Tibial artery (tissue), 4 donors: ENCODE measurements around the gene TOR1A.

ENCODE experiments used
- DNase-seq, 2 donors: peaks; one replicate each; pipeline ENCODE4 v3.0.0-alpha.2; 2019
- H3K27ac ChIP-seq, 2 donors: fragments of 200-600 bp; sonication (generic) in 1 of 2; 1 replicate in 1 of 2; 2 replicates in 1 of 2; pipeline ENCODE4 v1.5.1; 2018 to 2019; ENCODE audit warnings: mild to moderate bottlenecking in 1 of 2
- H3K27me3 ChIP-seq, 2 donors: fragments of 200-600 bp; sonication (generic) in 1 of 2; one replicate each; pipeline versions ENCODE4 v1.5.1 to v1.6.0; 2016 to 2019
- H3K36me3 ChIP-seq, 3 donors: fragments of 200-600 bp; sonication (generic) in 2 of 3; one replicate each; pipeline ENCODE4 v1.5.1; 2016 to 2019; ENCODE audit warnings: mild to moderate bottlenecking in 2 of 3
- H3K4me1 ChIP-seq, 4 donors: fragments of 200-600 bp; sonication (generic) in 2 of 4; 1 replicate in 3 of 4; 2 replicates in 1 of 4; pipeline ENCODE4 v1.5.1; 2016 to 2019
- H3K4me3 ChIP-seq, 2 donors: fragments of 200-600 bp; sonication (generic) in 1 of 2; 1 replicate in 1 of 2; 2 replicates in 1 of 2; pipeline ENCODE4 v1.5.1; 2018 to 2019; ENCODE audit warnings: mild to moderate bottlenecking in 2 of 2
- H3K9me3 ChIP-seq, 3 donors: fragments of 200-600 bp; sonication (generic) in 1 of 3; one replicate each; pipeline ENCODE4 v1.5.1; 2016 to 2019
- intact Hi-C: fragments of 100-400 bp; cut with DNase I; formaldehyde crosslinking; loops from one replicate; pipeline ENCODE4 v1.15.0; 2023; ENCODE audit warnings: low total_unique reads
- TF ChIP-seq, protein P1 (sequence below), 2 experiments: fragments of 200-600 bp in 1 of 2; fragments of 450-650 bp in 1 of 2; IDR thresholded peaks; one replicate each; pipeline ENCODE4 v1.5.1; 2017 to 2019; ENCODE audit warnings: antibody characterized with exemption in 2 of 2, mild to moderate bottlenecking in 1 of 2, moderate library complexity in 1 of 2

Gene TOR1A

DNA sequence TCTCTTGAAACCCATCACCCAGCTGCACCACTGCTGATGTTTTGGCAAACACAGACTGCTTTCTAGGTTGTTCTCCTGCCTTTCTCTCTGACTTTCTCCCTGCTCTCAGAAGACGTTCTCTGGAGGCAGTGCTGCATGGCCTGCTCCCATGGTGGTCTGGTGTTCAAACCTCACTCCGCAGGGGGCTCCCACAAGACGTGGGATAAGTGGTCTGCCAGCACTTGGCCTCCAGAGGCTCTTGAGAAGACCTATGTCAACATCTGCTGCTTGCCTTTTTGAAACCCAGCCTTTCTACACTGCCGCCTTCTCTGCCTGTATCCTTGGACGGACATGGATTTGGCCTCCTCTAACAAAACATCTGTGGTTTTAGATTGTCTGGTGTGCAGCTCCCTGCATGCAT is 27.9 kb upstream of the TOR1A start:
- intact Hi-C loops = no loop called here
- no peaks in the 10 kb centered on the region for H3K27me3 ChIP-seq
- DNase-seq = no peak
- H3K4me1 ChIP-seq = peaks cover 0 to 57% (median 37%) of the 10 kb centered on the region in 4 donors
- no peaks in the 10 kb centered on the region for H3K9me3 ChIP-seq
- peak overlapping the region; percentile 70 to 75 for H3K27ac ChIP-seq
- no peak overlapping the region for H3K4me3 ChIP-seq
- TF ChIP-seq, protein P1, sequence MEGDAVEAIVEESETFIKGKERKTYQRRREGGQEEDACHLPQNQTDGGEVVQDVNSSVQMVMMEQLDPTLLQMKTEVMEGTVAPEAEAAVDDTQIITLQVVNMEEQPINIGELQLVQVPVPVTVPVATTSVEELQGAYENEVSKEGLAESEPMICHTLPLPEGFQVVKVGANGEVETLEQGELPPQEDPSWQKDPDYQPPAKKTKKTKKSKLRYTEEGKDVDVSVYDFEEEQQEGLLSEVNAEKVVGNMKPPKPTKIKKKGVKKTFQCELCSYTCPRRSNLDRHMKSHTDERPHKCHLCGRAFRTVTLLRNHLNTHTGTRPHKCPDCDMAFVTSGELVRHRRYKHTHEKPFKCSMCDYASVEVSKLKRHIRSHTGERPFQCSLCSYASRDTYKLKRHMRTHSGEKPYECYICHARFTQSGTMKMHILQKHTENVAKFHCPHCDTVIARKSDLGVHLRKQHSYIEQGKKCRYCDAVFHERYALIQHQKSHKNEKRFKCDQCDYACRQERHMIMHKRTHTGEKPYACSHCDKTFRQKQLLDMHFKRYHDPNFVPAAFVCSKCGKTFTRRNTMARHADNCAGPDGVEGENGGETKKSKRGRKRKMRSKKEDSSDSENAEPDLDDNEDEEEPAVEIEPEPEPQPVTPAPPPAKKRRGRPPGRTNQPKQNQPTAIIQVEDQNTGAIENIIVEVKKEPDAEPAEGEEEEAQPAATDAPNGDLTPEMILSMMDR (IDR thresholded peaks at IDR 0.05) = no peak
- peaks cover 29 to 61% (median 30%) of the 10 kb centered on the region in 3 donors for H3K36me3 ChIP-seq

DNA sequence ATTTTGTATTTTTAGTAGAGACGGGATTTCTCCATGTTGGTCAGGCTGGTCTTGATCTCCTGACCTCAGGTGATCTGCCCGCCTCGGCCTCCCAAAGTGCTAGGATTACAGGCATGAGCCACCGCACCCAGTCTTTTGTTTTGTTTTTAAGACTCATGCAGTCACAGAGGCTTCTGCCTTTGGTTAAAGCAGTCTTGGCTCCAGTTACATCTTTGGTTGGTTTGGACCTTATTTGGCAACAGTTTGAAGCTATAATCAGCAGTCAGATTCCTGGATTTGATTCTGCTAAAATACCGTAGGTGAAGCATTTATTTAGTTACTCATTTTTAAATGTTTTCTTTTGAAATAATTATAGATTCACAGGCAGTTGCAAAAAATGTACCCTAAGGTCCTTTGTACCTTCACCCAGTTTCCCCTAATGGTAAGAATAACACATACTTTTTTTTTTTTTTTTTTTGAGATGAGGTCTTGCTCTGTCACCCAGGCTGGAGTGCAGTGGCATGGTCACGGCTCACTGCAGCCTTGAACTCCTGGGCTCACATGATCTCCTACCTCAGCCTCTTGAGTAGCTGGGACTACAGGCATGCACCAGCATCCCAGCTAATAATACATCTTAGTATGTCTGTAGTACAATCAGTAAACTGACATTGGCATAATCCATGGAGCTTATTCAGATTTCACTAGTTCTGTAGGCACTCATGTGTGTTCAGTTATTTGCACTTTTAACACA is 27.1 kb upstream of the TOR1A start:
- intact Hi-C loops = no loop called here
- Histone ChIP-seq H3K9me3 (no peaks in the 10 kb centered on the region), H3K4me3 (no peak overlapping the region), H3K27me3 (no peaks in the 10 kb centered on the region), H3K4me1 (peaks cover 0 to 49% (median 30%) of the 10 kb centered on the region in 4 donors), H3K27ac (peak overlapping the region; percentile 70 to 75), H3K36me3 (peaks cover 29 to 55% (median 30%) of the 10 kb centered on the region in 3 donors)
- TF ChIP-seq, protein P1 (IDR thresholded peaks at IDR 0.05) = no peak
- DNase-seq = no peak

DNA sequence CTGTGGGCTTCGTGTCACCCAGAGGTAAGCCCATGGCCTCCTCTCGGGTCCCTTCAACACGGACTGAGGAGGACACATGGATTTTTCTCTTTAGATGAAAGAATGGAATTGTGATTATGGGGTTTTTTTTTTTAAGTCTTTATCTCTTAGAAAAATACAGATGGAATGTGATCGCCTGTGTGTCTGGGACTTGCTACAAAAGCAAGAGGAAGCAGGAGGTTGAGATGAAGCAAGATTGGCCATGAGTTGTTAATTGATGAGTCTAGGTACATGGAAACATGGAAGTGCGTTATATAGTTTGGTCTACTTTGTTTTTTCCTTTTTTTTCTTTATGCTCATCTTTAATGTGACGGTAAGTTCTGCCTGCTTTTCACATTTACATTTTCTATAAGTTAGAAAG is 26.0 kb upstream of the TOR1A start:
- intact Hi-C loops = no loop called here
- no peak overlapping the region for H3K4me3 ChIP-seq
- TF ChIP-seq, protein P1 (IDR thresholded peaks at IDR 0.05) = no peak
- peak overlapping the region; percentile 70 to 75 for H3K27ac ChIP-seq
- peaks cover 28 to 45% (median 30%) of the 10 kb centered on the region in 3 donors for H3K36me3 ChIP-seq
- H3K27me3 ChIP-seq = no peaks in the 10 kb centered on the region
- no peak for DNase-seq
- no peaks in the 10 kb centered on the region for H3K9me3 ChIP-seq
- peaks cover 0 to 42% (median 26%) of the 10 kb centered on the region in 4 donors for H3K4me1 ChIP-seq

DNA sequence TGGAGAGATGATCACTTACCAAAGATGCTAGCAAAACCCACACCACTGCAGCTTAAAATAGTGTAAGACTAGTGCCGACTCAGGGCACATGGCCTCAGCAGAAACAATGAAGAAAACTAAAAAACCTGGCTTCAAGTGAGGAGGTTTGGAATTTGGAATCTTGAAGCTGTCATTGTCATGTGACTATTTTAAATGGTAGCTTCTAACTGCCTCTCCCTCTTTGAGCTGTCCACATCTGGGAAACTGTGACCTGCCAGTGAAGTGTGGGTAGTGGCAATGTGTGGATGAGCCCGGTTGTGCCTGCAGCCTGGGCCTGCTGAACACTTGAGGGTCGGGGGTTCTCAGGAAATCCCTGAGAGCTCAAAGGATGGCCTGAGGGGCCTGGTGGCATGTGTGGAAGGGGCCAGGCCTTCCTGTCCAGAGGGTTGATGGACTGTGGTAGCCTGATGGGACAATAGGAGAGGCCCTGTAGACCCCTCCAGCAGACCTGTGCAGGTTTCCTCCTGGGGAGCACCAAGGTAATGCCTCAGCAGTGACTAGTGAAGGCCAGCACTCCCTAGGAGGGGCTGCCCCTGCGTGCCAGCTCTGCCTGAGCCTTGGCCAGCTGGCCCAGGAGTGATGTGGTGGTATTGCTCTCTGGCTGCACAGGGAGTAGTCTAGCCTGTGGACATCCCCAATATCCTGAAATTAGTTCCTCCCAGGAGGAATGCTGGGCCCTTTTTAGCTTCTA is 24.9 kb upstream of the TOR1A start:
- no peak for DNase-seq
- H3K27ac ChIP-seq = peak overlapping the region; percentile 1 to 75
- H3K27me3 ChIP-seq = no peaks in the 10 kb centered on the region
- H3K9me3 ChIP-seq = no peaks in the 10 kb centered on the region
- no peak overlapping the region for H3K4me3 ChIP-seq
- TF ChIP-seq, protein P1 (IDR thresholded peaks at IDR 0.05) = no peak
- intact Hi-C loops = no loop called here
- H3K4me1 ChIP-seq = peaks cover 0 to 42% (median 26%) of the 10 kb centered on the region in 4 donors
- H3K36me3 ChIP-seq = peaks cover 22 to 35% (median 24%) of the 10 kb centered on the region in 3 donors

DNA sequence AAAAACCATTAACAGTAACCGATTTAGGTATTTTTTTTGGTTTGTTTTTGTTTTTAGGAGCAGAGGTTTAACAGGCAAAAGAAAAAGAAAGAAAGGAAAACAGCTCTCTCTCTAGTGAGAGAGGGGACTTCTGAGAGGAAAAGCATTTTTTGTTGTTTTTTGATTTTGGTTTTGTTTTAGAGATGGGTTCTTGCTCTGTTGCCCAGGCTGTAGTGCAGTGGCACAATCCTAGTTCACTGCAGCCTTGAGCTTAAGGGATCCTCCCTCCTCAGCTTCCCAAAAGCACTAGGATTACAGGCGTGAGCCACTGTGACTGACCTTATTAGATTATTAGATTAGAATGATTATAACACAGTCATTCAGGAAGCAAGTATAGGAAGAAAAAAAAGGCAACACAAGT is 21.4 kb upstream of the TOR1A start:
- peaks cover 0 to 21% (median 10%) of the 10 kb centered on the region in 3 donors for H3K36me3 ChIP-seq
- TF ChIP-seq, protein P1 (IDR thresholded peaks at IDR 0.05) = no peak
- peaks cover 0 to 25% (median 13%) of the 10 kb centered on the region in 4 donors for H3K4me1 ChIP-seq
- intact Hi-C loops = no loop called here
- H3K4me3 ChIP-seq = no peak overlapping the region
- no peaks in the 10 kb centered on the region for H3K9me3 ChIP-seq
- no peak for DNase-seq
- no peaks in the 10 kb centered on the region for H3K27me3 ChIP-seq
- no peak overlapping the region for H3K27ac ChIP-seq
